Measurements from ENCODE around the gene SPATA45. TPM values are rescaled to one million over a fixed set of nuclear protein-coding genes. Genes with fewer than 3 reads are reported as not detected.
"Not testable (repeated sequence)": the region's sequence is repeated elsewhere in the genome, so short reads cannot be mapped to it uniquely, and the experiment has no call there.

SPATA45 gene
- total RNA-seq, 5 donors from 2014 or later (not counting 1 experiment from before 2014, with no cell fraction given): 0.57 TPM; not detected in 4

DNA sequence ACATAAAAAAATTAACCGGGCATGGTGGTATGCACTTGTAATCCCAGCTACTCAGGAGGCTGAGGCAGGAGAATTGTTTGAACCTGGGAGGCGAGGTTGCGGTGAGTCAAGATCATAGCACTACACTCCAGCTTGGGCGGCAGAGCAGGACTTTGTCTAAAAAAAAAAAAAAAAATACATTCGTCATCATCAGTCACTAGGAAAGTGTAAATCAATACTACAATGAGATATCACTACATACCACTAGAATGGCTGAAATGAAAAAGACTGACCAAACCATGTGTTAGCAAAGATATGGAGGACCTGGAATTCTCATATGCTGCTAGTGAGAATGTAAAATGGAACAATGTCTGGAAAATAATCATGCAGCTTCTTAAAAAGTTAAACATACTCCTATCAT, 9.3 kb downstream of the SPATA45 start:
- POLR2A ChIA-PET: no interaction called here
- no peaks in the 10 kb centered on the region for H3K27me3 ChIP-seq (replicated peaks in 1 of 2; ENCODE audit: control insufficient read depth in 2 of 2, extremely low read depth in 1 of 2, insufficient read depth in 2 of 2, low read length in 1 of 2)
- Mint-ChIP-seq H3K36me3 (no peaks in the 10 kb centered on the region), H3K9me3 (no peaks in the 10 kb centered on the region), H3K4me3 (no peak overlapping the region), H3K4me1 (peaks cover 0 to 9% (median 4%) of the 10 kb centered on the region in 3 donors), H3K27me3 (no peaks in the 10 kb centered on the region), H3K27ac (no peak overlapping the region)
- DNase-seq (no peak), ATAC-seq (replicated peaks in 1 of 4) (no peak)
- no peaks in the 10 kb centered on the region for H3K36me3 ChIP-seq (ENCODE audit: control insufficient read depth in 2 of 2, extremely low read depth in 1 of 2, insufficient read depth in 1 of 2, low read length in 1 of 2)
- WGBS (ENCODE audit: insufficient coverage): 100% methylated on average over 2 of the region's 5 CpGs
- H3K27ac ChIP-seq (ENCODE audit: low read length): no peak overlapping the region
- no peak overlapping the region for H3K4me3 ChIP-seq (ENCODE audit: control insufficient read depth in 1 of 2, extremely low read depth in 1 of 2, low read length in 1 of 2)
- peaks cover 0 to 5% of the 10 kb centered on the region in 2 experiments for H3K4me1 ChIP-seq (ENCODE audit: control insufficient read depth in 1 of 2, extremely low read depth in 1 of 2, insufficient read depth in 2 of 2, low read length in 2 of 2)
- CTCF ChIA-PET: no interaction called here
- no peaks in the 10 kb centered on the region for H3K9me3 ChIP-seq

DNA sequence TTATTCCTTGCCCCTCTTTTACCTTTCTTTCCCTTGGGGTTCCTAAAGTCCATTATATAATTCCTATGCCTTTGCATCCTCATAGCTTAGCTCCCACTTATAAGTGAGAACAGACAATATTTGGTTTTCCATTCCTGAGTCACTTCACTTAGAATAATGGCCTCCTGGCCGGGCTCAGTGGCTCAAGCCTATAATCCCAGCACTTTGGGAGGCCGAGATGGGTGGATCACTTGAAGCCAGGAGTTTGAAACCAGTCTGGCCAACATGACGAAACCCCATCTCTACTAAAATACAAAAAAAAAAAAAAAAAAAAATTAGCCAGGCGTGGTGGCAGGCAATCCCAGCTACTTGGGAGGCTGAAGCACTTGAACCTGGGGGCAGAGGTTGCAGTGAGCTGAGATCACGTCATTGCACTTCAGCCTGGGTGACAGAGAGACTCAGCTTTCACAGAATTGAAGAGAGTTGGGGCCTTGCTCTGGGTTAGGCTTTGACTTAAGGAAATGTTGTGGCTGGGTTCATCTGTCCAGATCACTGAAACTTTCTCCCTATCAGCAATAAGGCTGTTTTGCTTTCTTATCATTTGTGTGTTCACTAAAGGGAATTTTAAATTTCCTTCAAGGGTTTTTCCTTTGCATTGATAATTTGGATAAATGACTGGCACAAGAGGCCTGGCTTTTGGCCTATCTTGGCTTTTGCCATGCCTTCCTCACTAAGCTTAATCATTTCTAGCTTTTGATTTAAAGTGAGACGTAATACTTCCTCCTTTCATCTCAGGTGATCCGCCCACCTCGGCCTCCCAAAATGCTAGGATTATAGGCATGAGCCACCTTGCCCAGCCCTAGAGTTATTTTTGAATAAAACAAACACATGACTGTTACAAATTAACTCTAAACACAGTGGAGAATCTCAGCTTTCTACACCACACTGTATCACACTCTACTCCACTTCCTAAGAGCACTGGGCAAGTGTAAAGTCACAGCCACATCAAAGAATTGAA, 13.9 kb downstream of the SPATA45 start:
- H3K9me3 ChIP-seq; H3K9me3 Mint-ChIP-seq; H3K27ac Mint-ChIP-seq; H3K27ac ChIP-seq (ENCODE audit: low read length); H3K36me3 ChIP-seq (ENCODE audit: control insufficient read depth in 2 of 2, extremely low read depth in 1 of 2, insufficient read depth in 1 of 2, low read length in 1 of 2); H3K27me3 Mint-ChIP-seq; ATAC-seq (replicated peaks in 1 of 4); H3K4me3 Mint-ChIP-seq; H3K27me3 ChIP-seq (replicated peaks in 1 of 2; ENCODE audit: control insufficient read depth in 2 of 2, extremely low read depth in 1 of 2, insufficient read depth in 2 of 2, low read length in 1 of 2); H3K4me3 ChIP-seq (ENCODE audit: control insufficient read depth in 1 of 2, extremely low read depth in 1 of 2, low read length in 1 of 2); H3K36me3 Mint-ChIP-seq; POLR2A ChIA-PET; H3K4me1 ChIP-seq (ENCODE audit: control insufficient read depth in 1 of 2, extremely low read depth in 1 of 2, insufficient read depth in 2 of 2, low read length in 2 of 2): not testable (repeated sequence)
- peaks cover 0 to 11% (median 4%) of the 10 kb centered on the region in 3 donors for H3K4me1 Mint-ChIP-seq
- peak in 1 of 35 experiments; percentile 8 for DNase-seq
- CTCF ChIA-PET: interaction anchor here in 1 of 2 donors (0.7 kb wide), 1 partner anchor 169 kb away, joined by 7 read pairs; no protein-coding TSS in a partner anchor
- WGBS (ENCODE audit: insufficient coverage): no CpG with 5 or more reads among the region's 8 CpGs

DNA sequence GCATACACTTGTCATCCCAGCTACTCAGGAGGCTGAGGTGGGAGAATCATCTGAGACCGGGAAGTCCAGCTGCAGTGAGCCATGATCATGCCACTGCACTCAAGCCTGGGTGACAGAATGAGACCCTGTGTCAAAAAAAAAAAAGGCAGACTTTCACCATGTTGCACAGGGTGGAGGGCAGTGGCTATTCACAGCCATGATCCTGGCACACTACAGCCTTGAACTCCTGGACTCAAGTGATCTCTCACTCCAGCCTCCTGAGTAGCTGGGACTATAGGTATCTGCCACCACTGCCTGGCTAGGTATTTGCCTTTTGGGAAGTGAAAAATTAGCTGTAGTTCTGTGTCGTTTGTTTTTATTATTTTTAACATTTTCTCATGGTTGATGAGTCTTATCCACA, 19.1 kb downstream of the SPATA45 start:
- H3K27me3 Mint-ChIP-seq: peaks cover 3 to 6% of the 10 kb centered on the region in 2 donors
- no peak overlapping the region for H3K4me3 Mint-ChIP-seq
- ATAC-seq (replicated peaks in 1 of 4): no peak
- ChIA-PET POLR2A (no interaction called here), CTCF (no interaction called here)
- peaks cover 14 to 18% (median 18%) of the 10 kb centered on the region in 3 donors for H3K9me3 Mint-ChIP-seq
- Histone ChIP-seq H3K36me3 (ENCODE audit: control insufficient read depth in 2 of 2, extremely low read depth in 1 of 2, insufficient read depth in 1 of 2, low read length in 1 of 2) (no peaks in the 10 kb centered on the region), H3K27ac (ENCODE audit: low read length) (no peak overlapping the region), H3K27me3 (replicated peaks in 1 of 2; ENCODE audit: control insufficient read depth in 2 of 2, extremely low read depth in 1 of 2, insufficient read depth in 2 of 2, low read length in 1 of 2) (peaks cover 0 to 12% of the 10 kb centered on the region in 2 experiments), H3K4me3 (ENCODE audit: control insufficient read depth in 1 of 2, extremely low read depth in 1 of 2, low read length in 1 of 2) (no peak overlapping the region), H3K9me3 (no peaks in the 10 kb centered on the region), H3K4me1 (ENCODE audit: control insufficient read depth in 1 of 2, extremely low read depth in 1 of 2, insufficient read depth in 2 of 2, low read length in 2 of 2) (peaks cover 0 to under 1% of the 10 kb centered on the region in 2 experiments)
- no peak overlapping the region for H3K27ac Mint-ChIP-seq
- peaks cover 6% of the 10 kb centered on the region for H3K36me3 Mint-ChIP-seq
- H3K4me1 Mint-ChIP-seq: peaks cover 0 to 3% (median 0%) of the 10 kb centered on the region in 3 donors
- 86% methylated on average over 1 of the region's 2 CpGs for WGBS (ENCODE audit: insufficient coverage)
- DNase-seq: no peak

DNA sequence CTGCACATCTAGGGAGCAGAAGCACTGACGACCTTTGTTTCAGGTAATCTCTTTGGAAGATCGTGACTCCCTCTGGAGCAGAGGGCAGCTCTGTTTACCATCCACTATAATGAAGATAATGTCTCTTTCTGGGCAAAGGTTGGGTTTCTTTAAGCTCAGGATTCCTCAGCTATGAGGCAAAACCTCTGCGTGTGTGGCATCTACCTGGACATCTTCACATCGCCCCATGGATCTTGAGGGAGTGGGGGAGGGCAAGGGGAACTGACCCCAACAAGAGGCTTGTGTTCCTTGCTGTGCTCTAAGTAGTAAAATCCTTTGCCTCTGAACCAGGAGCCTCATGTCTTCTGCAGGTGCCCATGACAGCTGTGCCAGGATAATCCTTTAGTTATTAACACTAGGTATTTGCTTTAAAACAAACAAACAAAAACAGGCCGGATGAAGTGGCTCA, 19.6 kb downstream of the SPATA45 start:
- no peak overlapping the region for H3K4me3 ChIP-seq (ENCODE audit: control insufficient read depth in 1 of 2, extremely low read depth in 1 of 2, low read length in 1 of 2)
- H3K9me3 ChIP-seq: no peaks in the 10 kb centered on the region
- POLR2A ChIA-PET: no interaction called here
- Mint-ChIP-seq H3K4me3 (no peak overlapping the region), H3K36me3 (peaks cover 6% of the 10 kb centered on the region), H3K27me3 (peaks cover 3 to 6% of the 10 kb centered on the region in 2 donors), H3K27ac (no peak overlapping the region), H3K9me3 (peaks cover 14 to 18% (median 18%) of the 10 kb centered on the region in 3 donors), H3K4me1 (peaks cover 0 to 3% (median 0%) of the 10 kb centered on the region in 3 donors)
- DNase-seq: no peak
- H3K27me3 ChIP-seq (replicated peaks in 1 of 2; ENCODE audit: control insufficient read depth in 2 of 2, extremely low read depth in 1 of 2, insufficient read depth in 2 of 2, low read length in 1 of 2): peaks cover 0 to 12% of the 10 kb centered on the region in 2 experiments
- ATAC-seq (replicated peaks in 1 of 4): no peak
- CTCF ChIA-PET: no interaction called here
- WGBS (ENCODE audit: insufficient coverage): 60% methylated on average over 1 of the region's 5 CpGs
- H3K4me1 ChIP-seq (ENCODE audit: control insufficient read depth in 1 of 2, extremely low read depth in 1 of 2, insufficient read depth in 2 of 2, low read length in 2 of 2): no peaks in the 10 kb centered on the region
- H3K36me3 ChIP-seq (ENCODE audit: control insufficient read depth in 2 of 2, extremely low read depth in 1 of 2, insufficient read depth in 1 of 2, low read length in 1 of 2): no peaks in the 10 kb centered on the region
- no peak overlapping the region for H3K27ac ChIP-seq (ENCODE audit: low read length)

DNA sequence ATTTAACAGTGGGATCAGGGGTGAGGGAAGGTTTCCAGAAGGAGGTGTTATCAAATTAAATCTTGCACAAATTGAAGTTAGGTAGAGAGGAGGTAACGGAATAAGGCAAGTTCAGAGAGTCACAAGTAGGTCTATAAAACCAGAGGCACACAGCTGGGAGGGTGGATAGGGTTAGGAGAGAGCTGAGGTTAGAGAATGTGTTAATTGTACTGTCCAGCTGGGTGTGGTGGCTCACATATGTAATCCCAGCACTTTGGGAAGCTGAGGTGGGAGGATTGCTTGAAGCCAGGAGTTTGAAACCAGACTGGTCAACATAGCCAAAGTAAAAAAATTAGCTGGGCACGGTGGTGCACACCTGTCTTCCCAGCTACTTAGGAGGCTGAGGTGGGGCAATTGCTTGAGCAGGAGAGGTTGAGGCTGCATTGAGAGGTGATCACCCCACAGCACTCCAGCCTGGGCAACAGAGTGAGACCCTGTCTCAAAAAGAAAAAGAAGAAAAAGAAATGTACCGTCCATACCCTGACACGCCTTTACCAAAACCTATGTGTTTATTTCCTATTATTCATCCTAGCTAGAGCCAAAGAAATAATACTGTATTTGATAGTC, 20.2 kb downstream of the SPATA45 start:
- no peak overlapping the region for H3K27ac Mint-ChIP-seq
- H3K36me3 Mint-ChIP-seq: peaks cover 6% of the 10 kb centered on the region
- CTCF ChIA-PET: no interaction called here

DNA sequence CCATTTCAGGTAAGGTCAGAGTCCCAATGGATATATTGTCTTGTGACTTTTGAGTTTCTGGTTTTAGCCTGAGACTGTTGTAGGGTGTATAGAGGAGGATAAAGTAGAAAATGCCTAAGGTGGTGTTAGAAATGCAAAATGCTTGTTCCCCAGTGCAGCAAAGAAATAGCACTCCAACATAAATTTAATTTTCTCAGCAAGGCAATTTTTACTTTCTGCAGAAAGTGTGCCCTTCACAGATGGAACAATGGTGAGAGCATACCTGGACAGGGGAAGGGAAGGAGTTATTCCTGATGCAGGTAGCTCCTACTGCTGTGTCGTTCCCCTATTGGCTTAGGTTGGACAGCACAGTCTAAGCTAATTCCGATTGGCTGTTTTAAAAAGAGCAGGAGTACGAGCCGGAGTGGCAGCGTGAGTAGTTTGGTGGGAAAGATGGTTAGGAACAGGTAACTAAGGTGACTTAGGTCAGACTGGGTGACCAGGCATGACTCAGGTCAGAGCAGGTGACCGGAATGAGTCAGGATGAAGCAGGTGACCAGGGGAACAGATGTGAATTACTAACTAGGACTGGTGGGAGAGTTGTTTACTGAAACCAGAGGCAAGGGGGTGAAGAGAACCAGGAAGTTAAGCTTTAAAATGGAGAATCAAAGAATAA, 21.5 kb downstream of the SPATA45 start:
- no peak for DNase-seq
- H3K36me3 Mint-ChIP-seq: peaks cover 6% of the 10 kb centered on the region
- WGBS (ENCODE audit: insufficient coverage): 93% methylated on average over 6 of the region's 6 CpGs
- CTCF ChIA-PET: no interaction called here
- Histone ChIP-seq H3K4me3 (ENCODE audit: control insufficient read depth in 1 of 2, extremely low read depth in 1 of 2, low read length in 1 of 2) (no peak overlapping the region), H3K27ac (ENCODE audit: low read length) (no peak overlapping the region), H3K9me3 (no peaks in the 10 kb centered on the region), H3K4me1 (ENCODE audit: control insufficient read depth in 1 of 2, extremely low read depth in 1 of 2, insufficient read depth in 2 of 2, low read length in 2 of 2) (no peaks in the 10 kb centered on the region), H3K27me3 (replicated peaks in 1 of 2; ENCODE audit: control insufficient read depth in 2 of 2, extremely low read depth in 1 of 2, insufficient read depth in 2 of 2, low read length in 1 of 2) (peaks cover 0 to 12% of the 10 kb centered on the region in 2 experiments), H3K36me3 (ENCODE audit: control insufficient read depth in 2 of 2, extremely low read depth in 1 of 2, insufficient read depth in 1 of 2, low read length in 1 of 2) (no peaks in the 10 kb centered on the region)
- peaks cover 3 to 6% of the 10 kb centered on the region in 2 donors for H3K27me3 Mint-ChIP-seq
- peaks cover 14 to 18% (median 18%) of the 10 kb centered on the region in 3 donors for H3K9me3 Mint-ChIP-seq
- H3K4me1 Mint-ChIP-seq: no peaks in the 10 kb centered on the region
- ATAC-seq (replicated peaks in 1 of 4): no peak
- H3K27ac Mint-ChIP-seq: no peak overlapping the region
- POLR2A ChIA-PET: no interaction called here
- no peak overlapping the region for H3K4me3 Mint-ChIP-seq

More for the DNA sequence above, 20.2 kb downstream of the SPATA45 start:
- Mint-ChIP-seq H3K4me3 (no peak overlapping the region), H3K9me3 (peaks cover 14 to 18% (median 18%) of the 10 kb centered on the region in 3 donors), H3K4me1 (peaks cover 0 to 3% (median 0%) of the 10 kb centered on the region in 3 donors), H3K27me3 (peaks cover 3 to 6% of the 10 kb centered on the region in 2 donors)
- Histone ChIP-seq H3K36me3 (ENCODE audit: control insufficient read depth in 2 of 2, extremely low read depth in 1 of 2, insufficient read depth in 1 of 2, low read length in 1 of 2) (no peaks in the 10 kb centered on the region), H3K4me3 (ENCODE audit: control insufficient read depth in 1 of 2, extremely low read depth in 1 of 2, low read length in 1 of 2) (no peak overlapping the region), H3K4me1 (ENCODE audit: control insufficient read depth in 1 of 2, extremely low read depth in 1 of 2, insufficient read depth in 2 of 2, low read length in 2 of 2) (no peaks in the 10 kb centered on the region), H3K9me3 (no peaks in the 10 kb centered on the region), H3K27me3 (replicated peaks in 1 of 2; ENCODE audit: control insufficient read depth in 2 of 2, extremely low read depth in 1 of 2, insufficient read depth in 2 of 2, low read length in 1 of 2) (peaks cover 0 to 12% of the 10 kb centered on the region in 2 experiments), H3K27ac (ENCODE audit: low read length) (no peak overlapping the region)
- ATAC-seq (replicated peaks in 1 of 4) (no peak), DNase-seq (no peak)
- POLR2A ChIA-PET: no interaction called here
- 95% methylated on average over 2 of the region's 4 CpGs for WGBS (ENCODE audit: insufficient coverage)

All from T-cell (primary cell).